GM21381 (cell line): ENCODE data around the gene MS4A10.
"Not testable (repeated sequence)": the region's sequence is repeated elsewhere in the genome, so short reads cannot be mapped to it uniquely, and the experiment has no call there.

Experiments
- ATAC-seq: cut with Tn5 transposase; IDR thresholded peaks from one replicate; pipeline ENCODE4 v1.9.1; 2021; ENCODE audit warnings: mild to moderate bottlenecking, moderate library complexity; ENCODE audit not compliant: unreplicated experiment

The MS4A10 gene

DNA sequence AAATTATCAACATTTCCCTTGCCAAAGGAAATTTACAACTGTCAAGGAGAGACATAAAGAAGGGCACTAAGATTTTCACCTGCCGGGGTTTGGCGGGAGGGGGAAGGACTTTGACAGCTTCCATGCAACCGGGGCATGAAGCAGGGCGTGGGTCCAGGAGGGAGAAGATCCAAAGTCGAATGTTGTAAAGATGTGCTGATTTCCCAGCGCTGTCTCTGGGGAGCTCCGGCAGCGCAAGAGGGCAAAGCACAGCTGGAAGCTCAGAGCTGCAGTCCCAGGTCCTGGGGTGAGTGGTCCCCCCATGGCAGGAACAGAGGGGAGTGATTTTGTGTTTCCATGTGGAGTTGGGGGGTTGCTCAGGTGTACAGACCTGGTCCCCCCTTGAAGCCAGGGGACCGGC, at the start of gene MS4A10:
Gene MS4A10, plus strand, starts transcription at position 198 of the 400 bp plus-strand sequence. CDS start 5,003 bp downstream, outside the sequence.
- no peak for ATAC-seq

DNA sequence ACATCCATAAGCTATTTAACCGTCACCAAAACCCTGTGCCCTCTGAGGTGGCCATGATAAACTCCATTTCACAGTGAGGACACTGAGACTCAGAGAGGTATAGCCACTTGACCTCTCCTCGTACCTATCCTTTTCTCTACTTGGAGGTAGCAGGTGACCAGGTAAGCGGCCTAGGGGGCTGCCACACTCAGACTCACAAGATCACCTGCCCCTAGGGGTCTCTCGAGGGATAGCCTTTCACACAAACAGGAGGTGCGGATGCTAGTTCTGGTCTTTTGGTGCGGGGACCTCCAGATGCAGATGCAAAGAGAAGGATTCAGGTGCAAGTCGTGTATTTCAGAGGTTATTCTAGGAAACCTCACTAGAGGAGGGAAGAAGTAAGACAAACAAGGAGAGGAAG, 46.0 kb upstream of the MS4A10 start:
- ATAC-seq = no peak

DNA sequence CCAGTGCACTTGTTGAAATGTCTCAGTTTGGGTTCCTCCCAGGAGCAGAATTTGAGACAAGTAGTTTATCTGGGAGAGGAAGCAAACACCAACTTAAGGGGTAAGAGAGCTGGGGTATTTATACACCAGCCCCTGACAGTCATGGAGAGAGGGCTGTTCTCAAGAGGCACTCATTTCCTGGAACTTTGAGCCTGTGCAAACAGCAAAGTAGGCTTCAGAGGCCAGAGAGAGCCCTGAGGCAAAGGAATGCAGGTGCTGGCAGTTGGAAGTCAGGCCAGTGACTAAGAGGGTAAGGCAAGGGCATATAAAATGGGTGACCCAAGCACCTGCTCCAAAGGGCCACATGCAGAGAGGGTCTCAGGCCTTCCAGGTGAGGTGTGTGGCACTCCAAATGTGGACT, 44.6 kb upstream of the MS4A10 start:
- no peak for ATAC-seq

DNA sequence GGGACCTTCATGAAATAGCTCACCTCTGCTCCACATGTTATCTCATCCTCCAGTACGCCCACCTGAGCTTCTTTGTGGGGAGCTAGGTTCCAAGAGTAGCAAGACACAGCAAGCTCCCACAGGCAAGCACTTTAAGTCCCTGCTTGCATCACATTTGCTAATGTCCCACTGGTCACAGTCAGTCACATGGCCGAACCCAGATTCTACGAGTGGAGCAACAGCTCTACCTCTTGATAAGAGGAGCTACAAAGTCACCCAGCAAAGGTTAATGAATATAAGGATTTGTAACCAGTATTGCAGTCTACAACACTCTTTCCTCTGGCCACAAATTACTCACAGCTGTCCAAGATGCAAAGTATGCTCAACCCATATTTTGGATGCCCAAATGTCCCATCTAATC, 43.7 kb upstream of the MS4A10 start:
- ATAC-seq = no peak

DNA sequence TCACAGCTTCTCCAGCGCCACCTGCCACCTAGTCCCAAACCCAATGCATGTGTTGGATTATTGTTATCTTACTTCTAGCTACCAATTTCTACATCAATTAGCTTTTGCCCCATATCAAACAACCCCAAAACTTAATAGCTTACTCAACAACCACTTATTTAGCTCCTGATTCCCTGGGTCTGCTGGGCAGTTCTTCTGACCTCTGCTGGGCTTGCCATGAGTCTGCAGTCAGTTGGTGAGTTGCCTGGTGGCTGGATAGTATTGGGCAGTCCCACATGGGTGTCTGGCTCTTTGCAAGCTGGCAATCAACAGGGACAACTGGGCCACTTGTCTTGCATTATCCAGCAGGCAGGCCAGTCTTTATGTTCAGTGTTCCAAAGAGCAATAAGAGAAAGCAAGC, 42.1 kb upstream of the MS4A10 start:
- no peak for ATAC-seq

DNA sequence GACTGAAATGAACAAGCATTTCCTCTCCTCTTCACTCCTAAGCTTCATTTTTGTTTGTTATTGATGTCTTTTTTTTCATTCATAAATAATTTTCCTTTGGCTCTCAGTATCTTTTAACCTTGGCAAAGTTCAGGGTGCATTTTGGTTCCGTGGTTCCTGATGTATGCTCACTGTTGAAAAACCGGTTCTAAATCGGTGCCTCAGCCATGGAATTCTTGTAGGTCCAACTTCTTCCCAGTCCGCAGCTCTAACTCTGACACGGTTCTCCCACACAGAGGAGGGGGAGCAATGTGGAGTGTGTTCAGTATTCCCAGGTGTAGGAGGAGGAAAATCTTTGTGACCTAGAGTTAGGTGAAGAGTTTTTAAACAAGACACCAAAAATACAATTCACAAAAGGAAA, 41.0 kb upstream of the MS4A10 start:
- ATAC-seq = no peak

DNA sequence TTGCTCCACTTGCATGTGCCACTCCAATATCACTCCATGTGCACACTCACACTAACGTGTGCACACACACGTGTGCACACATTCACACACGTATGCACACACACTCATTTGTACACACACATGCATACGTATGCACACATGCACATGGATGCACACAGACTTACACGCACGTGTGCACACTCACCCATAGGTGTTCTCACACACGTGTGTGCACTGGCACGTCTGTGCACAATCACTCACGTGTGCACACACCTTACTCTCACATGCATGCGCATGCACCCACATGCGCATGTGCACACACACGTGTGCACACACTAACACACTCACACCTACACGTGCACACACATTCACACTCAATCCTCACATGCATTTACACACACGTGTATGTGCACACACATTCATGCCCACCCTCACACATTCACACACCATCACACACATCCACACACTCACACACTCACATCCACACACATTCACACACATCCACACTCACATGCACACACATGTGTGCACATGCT, 37.7 kb upstream of the MS4A10 start:
- ATAC-seq = no peak

DNA sequence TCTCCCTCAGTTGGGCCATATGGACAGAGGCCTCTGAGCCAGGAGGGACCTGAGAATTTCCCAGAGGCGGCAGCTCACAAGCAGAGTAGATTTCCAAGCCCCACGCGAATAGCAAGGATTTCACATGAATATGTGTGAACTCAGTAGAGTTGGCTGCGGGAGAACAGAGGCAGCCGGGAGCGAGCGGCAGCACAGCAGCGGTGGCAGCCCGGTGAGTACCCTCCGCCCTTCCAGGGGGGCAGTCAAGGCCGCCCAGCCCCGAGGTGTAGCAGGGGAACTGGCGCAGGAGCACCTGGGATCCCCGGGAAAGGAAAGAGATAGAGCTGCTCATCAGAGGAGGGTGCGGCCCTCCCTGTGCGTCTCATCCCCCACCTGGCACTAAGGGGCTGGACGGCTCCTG, 36.9 kb upstream of the MS4A10 start:
- ATAC-seq = no peak

DNA sequence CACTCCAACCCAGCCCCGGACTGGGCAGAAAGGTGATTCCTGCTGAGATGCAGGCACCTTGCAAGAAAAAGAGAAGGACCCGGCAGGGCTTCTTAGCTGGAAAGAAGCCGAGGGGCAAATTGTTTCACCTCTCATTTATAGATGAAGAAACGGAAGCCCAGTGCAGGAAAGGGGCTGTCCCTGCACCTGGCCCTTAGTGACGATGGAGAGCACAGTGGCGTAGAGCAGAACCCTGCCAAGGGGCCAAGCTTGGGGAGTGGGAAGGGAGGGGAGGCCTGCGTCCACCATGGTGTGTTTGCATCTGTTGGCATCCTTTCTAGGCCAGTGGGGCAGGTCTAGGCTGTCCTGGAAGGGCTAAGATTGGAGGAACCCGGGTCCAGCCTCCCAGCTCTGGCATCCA, 36.3 kb upstream of the MS4A10 start:
- no peak for ATAC-seq

DNA sequence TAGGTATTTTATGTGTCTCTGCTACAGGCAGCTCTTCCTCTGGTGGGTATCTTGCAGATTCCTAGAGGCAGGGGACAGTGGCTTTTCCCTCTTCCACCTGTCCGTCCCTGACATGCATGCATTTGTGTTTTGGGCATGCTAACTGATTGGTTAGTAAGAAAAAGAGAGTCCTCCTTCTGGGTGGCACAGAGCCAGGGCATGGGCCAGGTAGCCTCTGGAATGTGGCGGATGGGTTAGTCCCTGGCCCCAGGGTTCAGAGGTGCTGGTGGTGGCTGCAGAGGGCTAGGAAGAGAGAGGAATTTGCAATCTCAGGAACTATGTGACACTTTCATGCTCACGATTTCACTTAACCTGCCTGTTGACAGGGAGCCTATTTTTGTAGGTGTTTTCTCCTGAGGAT, 34.2 kb upstream of the MS4A10 start:
- ATAC-seq = no peak

DNA sequence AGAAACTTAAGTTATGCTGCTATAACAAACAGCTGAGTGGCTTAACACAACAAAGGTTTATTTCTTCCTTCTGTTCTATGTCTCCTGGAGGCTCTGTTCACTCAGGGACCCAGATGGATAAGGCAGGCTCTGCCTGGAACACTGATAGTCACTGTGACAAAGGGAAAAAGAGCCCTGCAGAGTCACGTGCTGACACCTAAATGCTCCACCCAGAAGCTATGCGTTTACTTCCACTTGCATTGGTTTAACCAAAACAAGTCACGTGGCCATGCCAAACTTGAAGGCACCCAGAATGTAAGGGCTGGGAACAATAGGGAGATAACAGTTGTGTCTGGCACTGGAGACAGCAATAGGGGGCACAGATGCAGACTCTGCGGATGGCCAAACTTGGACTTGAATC, 31.8 kb upstream of the MS4A10 start:
- no peak for ATAC-seq

DNA sequence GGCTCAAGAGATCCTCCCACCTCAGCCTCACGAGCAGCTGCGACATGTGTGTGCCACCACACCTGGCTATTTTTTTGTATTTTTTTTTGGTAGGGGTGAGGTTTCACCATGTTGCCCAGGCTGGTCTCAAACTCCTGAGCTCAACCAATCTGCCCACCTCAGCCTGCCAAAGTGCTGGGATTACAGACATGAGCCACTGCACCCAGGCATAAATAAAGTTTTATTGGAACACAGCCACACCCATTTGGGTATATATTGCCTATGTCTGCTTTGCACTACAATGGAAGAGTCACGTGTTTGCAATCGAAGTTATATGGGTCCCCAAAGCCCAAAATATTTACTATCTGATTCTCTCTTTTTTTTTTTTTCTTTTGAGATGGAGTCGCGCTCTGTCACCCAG, 30.2 kb upstream of the MS4A10 start:
- no peak for ATAC-seq

DNA sequence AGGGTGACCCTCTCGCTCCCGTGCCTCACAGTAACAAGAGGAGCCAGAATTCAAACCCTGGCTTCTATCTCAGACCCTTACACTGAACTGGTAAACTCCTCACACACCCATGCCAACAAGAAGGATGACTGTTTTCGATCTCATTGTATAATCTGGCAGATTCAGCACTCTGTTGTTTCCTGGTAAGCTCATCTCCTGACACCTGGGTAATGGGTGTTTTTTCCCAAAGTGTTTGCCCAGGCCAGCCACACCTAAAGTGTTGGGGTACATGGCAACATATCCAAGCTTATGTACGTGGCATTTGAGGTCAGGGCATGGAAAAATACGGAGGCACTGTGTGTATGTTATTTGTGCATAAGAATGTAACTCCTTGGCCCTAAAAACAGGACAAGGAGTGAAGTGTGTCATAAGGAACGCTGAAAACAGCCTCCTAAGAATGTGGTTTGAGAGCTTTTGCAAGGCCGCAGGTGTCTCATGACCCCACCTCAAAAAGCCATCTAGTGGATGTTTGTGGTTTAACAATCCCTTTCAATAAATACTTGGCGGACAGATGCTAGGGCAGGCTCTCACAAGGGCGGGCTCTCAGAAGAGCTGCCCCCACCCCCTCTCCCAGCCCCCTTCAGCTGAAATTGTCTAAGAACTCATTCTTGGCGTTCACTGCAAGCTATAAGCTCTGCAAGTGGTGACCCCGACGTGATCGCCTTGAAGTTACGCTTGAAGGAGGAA, 28.7 kb upstream of the MS4A10 start, which contains the start of gene MS4A15:
Gene MS4A15, plus strand, starts transcription at position 561 of the 726 bp plus-strand sequence. CDS start 6,867 bp downstream, outside the sequence.
- ATAC-seq = no peak

DNA sequence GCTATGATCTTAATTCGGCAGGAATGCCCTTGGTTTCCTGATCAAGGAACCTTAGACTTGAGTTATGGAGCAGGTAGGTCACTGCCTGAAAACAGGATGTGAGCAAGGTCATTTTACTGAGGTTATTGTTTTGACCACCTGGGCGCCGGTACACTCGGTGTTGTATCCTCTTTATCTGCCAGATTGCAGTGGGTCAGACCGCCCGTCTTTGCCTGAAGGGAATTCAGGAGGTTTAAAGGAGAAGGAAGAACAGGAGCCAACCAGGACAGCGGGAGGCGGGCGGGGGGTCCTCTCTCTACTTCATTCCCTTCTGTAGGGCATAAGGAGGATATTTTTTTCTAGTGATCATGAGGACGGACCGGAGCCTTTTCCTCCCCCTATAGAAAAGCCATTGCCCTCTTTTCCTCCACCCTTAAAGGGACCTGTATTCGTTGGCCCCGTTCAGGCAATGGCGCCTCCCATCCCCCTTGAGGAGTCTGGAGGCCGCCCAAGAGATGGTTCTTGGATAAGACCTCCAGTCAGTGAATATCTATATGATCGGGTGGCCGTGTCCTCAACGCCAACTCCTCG, 27.8 kb upstream of the MS4A10 start:
- ATAC-seq = no peak

DNA sequence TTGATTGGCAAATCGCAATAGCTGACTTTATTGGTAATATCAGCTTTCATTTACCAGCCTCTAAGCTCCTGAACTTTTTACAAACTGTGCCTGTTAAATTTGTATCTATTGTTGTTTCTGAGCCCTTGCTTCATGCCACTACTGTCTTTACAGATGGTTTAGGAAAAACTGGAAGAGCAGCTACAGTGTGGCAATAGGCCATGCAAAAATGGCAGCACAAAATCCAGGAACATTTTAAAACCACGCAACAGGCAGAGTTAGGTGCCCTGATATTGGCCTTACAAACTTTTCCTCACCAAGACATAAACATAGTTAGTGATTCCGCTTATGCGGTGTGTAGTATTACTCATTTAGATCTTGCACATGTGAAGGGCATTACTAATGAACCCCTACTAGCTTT, 26.5 kb upstream of the MS4A10 start:
- ATAC-seq = not testable (repeated sequence)

DNA sequence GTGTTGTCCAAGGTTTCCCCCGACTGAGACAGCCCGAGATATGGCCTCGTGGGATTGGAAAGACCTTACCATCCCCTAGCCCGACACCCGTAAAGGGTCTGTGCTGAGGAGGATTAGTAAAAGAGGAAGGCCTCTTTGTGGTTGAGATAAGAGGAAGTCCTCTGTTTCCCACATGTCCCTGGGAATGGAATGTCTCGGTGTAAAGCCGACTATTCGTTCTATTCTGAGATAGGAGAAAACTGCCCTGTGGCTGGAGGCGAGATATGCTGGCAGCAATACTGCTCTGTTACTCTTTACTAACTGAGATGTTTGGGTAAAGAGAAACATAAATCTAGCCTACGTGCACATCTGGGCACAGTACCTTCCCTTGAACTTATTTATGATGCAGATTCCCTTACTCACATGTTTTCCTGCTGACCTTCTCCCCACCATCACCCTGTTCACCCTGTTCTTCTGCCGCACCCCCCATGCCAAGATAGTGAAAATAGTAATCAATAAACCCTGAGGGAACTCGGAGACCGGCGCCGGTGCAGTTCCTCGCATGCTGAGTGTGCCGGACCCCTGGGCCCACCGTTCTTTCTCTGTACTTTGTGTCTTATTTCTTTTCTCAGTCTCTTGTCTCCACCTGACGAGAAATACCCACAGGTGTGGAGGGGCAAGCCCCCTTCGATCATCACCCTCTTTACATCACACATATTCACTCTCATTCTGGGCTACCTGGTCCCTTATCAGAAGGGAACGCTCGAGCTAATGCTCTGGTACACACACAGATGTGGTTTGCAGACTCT, 25.5 kb upstream of the MS4A10 start:
- not testable (repeated sequence) for ATAC-seq

DNA sequence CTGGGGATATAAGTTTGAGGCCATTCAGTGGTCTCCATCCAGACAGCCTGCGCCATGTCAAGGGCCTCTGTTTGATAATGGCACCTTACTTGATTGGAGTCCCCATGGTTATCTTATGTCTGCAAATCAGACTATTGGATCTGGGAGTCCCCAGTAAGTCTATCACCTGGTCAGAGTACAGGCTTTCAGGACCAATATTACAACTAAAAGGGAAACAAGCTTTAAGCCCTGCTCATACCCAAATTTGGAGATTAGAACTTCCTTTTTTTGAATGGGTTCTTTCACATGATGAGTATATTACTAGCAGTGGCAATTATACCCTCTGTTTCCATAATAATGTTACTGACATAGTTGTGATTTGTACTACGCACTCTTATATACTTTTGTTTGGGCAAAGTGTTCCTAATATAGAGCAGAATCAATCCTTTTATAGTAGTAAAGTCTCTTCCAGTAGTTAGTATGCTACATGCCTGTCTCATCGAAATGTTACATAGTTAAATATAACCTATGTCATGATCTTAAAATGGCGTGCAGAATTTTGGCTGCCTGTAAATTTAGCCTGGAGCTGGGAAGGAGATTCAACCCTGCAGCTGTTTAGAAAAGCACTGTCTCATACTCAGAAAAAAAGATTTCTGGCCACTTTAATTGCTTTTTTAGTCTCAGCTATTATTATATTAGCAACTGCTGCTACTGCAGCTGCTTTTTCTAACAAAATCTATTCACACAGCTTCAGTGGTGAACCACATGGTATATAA, 23.5 kb upstream of the MS4A10 start:
- peak; percentile 27 for ATAC-seq

DNA sequence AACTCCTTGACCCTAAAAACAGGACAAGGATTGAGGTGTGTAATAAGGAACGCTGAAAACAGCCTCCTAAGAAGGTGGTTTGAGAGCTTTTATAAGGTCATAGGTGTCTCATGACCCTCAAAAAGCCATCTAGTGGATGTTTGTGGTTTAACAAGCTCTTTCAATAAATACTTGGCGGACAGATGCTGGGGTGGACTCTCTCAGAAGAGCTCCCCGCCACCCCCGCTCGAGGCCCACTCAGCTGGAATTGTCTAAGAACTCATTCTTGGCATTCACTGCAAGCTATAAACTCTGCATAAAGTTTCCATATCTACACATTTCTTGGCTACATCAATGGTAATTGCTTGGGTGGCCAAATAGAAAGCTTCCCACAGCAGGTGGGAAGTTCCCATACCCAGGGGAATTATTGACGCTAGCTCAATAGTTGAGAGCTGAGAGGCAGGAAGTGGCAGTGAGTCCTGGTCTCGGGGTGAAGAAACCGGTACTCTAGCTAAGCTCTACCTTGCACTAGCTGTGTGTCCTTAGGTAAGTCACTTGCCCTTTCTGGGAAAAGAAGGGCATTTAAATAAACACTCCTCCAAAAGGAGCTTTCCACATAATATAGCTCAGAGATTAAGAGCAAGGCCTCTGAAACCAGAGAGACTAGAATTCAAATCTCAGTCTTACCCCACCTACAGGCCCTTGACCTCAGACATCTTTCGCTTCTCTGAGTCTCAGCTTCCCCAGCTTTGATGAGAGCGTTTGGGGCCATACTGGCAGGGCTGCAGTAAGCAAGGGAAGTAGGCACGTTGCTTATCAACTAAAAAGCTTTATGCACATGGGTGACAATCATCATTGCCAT, 22.1 kb upstream of the MS4A10 start:
- ATAC-seq = peak; percentile 67

DNA sequence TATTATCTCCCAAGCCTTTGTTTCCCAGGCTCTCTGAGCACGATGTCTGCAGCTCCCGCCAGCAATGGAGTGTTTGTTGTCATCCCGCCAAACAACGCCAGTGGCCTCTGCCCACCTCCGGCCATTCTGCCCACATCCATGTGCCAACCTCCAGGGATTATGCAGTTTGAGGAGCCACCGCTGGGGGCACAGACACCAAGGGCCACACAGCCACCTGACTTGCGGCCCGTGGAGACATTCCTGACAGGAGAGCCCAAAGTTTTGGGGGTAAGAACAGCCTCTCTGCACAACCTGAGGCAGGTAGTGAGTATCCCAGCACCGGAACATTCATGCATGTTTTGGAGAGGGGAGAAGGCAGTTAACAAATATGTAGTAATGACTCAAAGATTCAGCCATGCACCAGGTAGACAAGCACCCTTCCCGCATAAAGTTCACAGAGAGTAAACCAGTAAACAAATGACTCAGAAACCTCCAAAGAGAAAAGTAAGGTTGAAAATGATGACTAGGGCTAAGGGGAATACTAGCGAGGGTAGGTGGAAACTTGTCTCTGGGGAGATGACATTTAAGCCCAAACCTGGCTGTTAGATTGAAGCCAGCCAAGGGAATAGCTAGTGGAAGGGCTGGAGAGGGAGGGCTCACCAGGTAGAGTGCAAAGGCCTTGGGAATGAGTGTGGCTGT, 21.3 kb upstream of the MS4A10 start:
- ATAC-seq = peak; percentile 26
